ENCODE measurements around the gene LHFPL5.

Gene LHFPL5

GRCh38 chr6:35804996-35805736, at the start of gene LHFPL5:
Gene LHFPL5, plus strand, starts transcription at chr6:35805352. Its CDS starts 319 bp downstream, at chr6:35805671.
- DNase-seq (ENCODE audit: low spot score): peak; percentile 84
- TF ChIP-seq CTCF (IDR thresholded peaks at IDR 0.05; ENCODE audit: extremely low read depth, missing control alignments): no peak

GRCh38 chr6:35757456-35758123, 47.6 kb upstream of the LHFPL5 start:
- DNase-seq (ENCODE audit: low spot score): peak; percentile 63
- TF ChIP-seq CTCF (IDR thresholded peaks at IDR 0.05; ENCODE audit: extremely low read depth, missing control alignments): peak; percentile 50

GRCh38 chr6:35759426-35759825, 45.7 kb upstream of the LHFPL5 start:
- DNase-seq (ENCODE audit: low spot score): no peak

GRCh38 chr6:35765739-35766138, 39.4 kb upstream of the LHFPL5 start:
- DNase-seq (ENCODE audit: low spot score): no peak
- TF ChIP-seq CTCF (IDR thresholded peaks at IDR 0.05; ENCODE audit: extremely low read depth, missing control alignments): no peak

More at GRCh38 chr6:35759426-35759825, 45.7 kb upstream of the LHFPL5 start:
- no peak for TF ChIP-seq CTCF (IDR thresholded peaks at IDR 0.05; ENCODE audit: extremely low read depth, missing control alignments)

- no peak for TF ChIP-seq CTCF (IDR thresholded peaks at IDR 0.05; ENCODE audit: extremely low read depth, missing control alignments)
Observed at GRCh38 chr6:35769211-35769610, 35.9 kb upstream of the LHFPL5 start.

GRCh38 chr6:35771343-35771627, 33.9 kb upstream of the LHFPL5 start:
- TF ChIP-seq CTCF (IDR thresholded peaks at IDR 0.05; ENCODE audit: extremely low read depth, missing control alignments): no peak
- DNase-seq (ENCODE audit: low spot score): no peak

More at GRCh38 chr6:35769211-35769610, 35.9 kb upstream of the LHFPL5 start:
- no peak for DNase-seq (ENCODE audit: low spot score)

- DNase-seq (ENCODE audit: low spot score): no peak
- no peak for TF ChIP-seq CTCF (IDR thresholded peaks at IDR 0.05; ENCODE audit: extremely low read depth, missing control alignments)
Observed at GRCh38 chr6:35774116-35774794, 30.9 kb upstream of the LHFPL5 start.
